ENCODE data around the gene DPYSL3. TPM values are rescaled to one million over a fixed set of nuclear protein-coding genes. Genes with fewer than 3 reads are reported as not detected.

The DPYSL3 gene
- total and polyA plus RNA-seq, 2 donors (not counting 3 experiments of a cell fraction or from before 2014, with no cell fraction given), result 80.3 to 146 TPM

GRCh38 chr5:147400881-147401280, 109.0 kb downstream of the DPYSL3 start:
- Histone ChIP-seq H3K4me2 (ENCODE audit: insufficient read depth, low read length) (no peak overlapping the region), H3K27ac (ENCODE audit: insufficient read depth, low read depth, low read length) (no peak overlapping the region), H4K20me1 (replicated peaks; ENCODE audit: control insufficient read depth, extremely low read depth, insufficient read depth, low read length) (no peaks in the 10 kb centered on the region), H3K4me3 (replicated peaks in 1 of 3; ENCODE audit: insufficient read depth in 1 of 3, low read depth in 1 of 3, low read length in 3 of 3) (no peak overlapping the region), H3K9ac (replicated peaks; ENCODE audit: extremely low read depth, insufficient read depth, low read length) (no peak overlapping the region), H3K27me3 (ENCODE audit: control insufficient read depth in 2 of 2, insufficient read depth in 2 of 2, low read length in 2 of 2) (no peaks in the 10 kb centered on the region), H3K4me1 (ENCODE audit: control insufficient read depth, extremely low read depth, insufficient read depth, low read length) (peaks cover 25% of the 10 kb centered on the region), H3K36me3 (ENCODE audit: control insufficient read depth in 2 of 2, extremely low read depth in 1 of 2, insufficient read depth in 2 of 2, low read length in 2 of 2) (peaks cover 15 to 26% of the 10 kb centered on the region in 2 experiments), H3K9me3 (replicated peaks; ENCODE audit: control insufficient read depth, insufficient read depth, low read length) (no peaks in the 10 kb centered on the region), H3K9me1 (replicated peaks; ENCODE audit: control insufficient read depth, extremely low read depth, insufficient read depth, low read length) (no peaks in the 10 kb centered on the region), H3K79me2 (ENCODE audit: control insufficient read depth, insufficient read depth, low read length) (no peaks in the 10 kb centered on the region), H2AFZ (ENCODE audit: low read depth, low read length) (no peak overlapping the region)
- intact Hi-C loops (cut with micrococcal nuclease) (no loop called here), dilution Hi-C loops (cut with MboI; ENCODE audit: extremely low pct_ligation_motif_present, low sequenced_read_pairs) (no loop called here)
- TF ChIP-seq MYC (IDR thresholded peaks at IDR 0.05; ENCODE audit: low read depth, low read length) (no peak), EZH2 (IDR thresholded peaks at IDR 0.05; ENCODE audit: borderline replicate concordance, low read depth, low read length, severe bottlenecking) (no peak), MAX (IDR thresholded peaks at IDR 0.05; ENCODE audit: insufficient read depth, insufficient read length) (no peak), POLR2A (IDR thresholded peaks at IDR 0.05; ENCODE audit: low read depth, low read length) (no peak), CTCF (IDR thresholded peaks at IDR 0.05; ENCODE audit: extremely low read depth in 1 of 2, insufficient read depth in 1 of 2, low read depth in 1 of 2, low read length in 2 of 2) (no peak), POLR2AphosphoS5 (IDR thresholded peaks at IDR 0.05; ENCODE audit: insufficient read depth, low read depth, low read length) (no peak), FOS (IDR thresholded peaks at IDR 0.05; ENCODE audit: borderline replicate concordance, insufficient read depth, low read length) (no peak), JUN (IDR thresholded peaks at IDR 0.05; ENCODE audit: borderline replicate concordance, insufficient read depth, insufficient read length, low read depth) (no peak), GATA2 (IDR thresholded peaks at IDR 0.05; ENCODE audit: insufficient read depth, insufficient read length, low read depth, low read length) (no peak)
- DNase-seq (ENCODE audit: low read depth, low spot score), result no peak
- POLR2A ChIA-PET, result no interaction called here
- no peak for FAIRE-seq
- CTCF ChIA-PET, result interaction anchor here (0.9 to 1.9 kb wide), 3 partner anchors 9 to 177 kb away, joined by 3 to 10 read pairs (median 4); no protein-coding TSS in a partner anchor
- no TSS peak for BruUV-seq (replicated peaks)
